ENCODE data around the gene MCTP2.
"Not testable (repeated sequence)": the region's sequence is repeated elsewhere in the genome, so short reads cannot be mapped to it uniquely, and the experiment has no call there.

MCTP2 gene

GRCh38 chr15:94236608-94237007, 5.2 kb downstream of the MCTP2 start:
- DNase-seq = no peak

GRCh38 chr15:94237903-94238302, 6.5 kb downstream of the MCTP2 start:
- no peak for DNase-seq

- no peak for DNase-seq
These were observed 7.3 kb downstream of the MCTP2 start for GRCh38 chr15:94238539-94239118.

GRCh38 chr15:94239474-94239873, 8.1 kb downstream of the MCTP2 start:
- DNase-seq = no peak

GRCh38 chr15:94240480-94240879, 9.1 kb downstream of the MCTP2 start:
- no peak for DNase-seq

- no peak for DNase-seq
These were observed 10.9 kb downstream of the MCTP2 start for GRCh38 chr15:94242257-94242656.

- not testable (repeated sequence) for DNase-seq
These were observed 11.6 kb downstream of the MCTP2 start for GRCh38 chr15:94243003-94243402.

GRCh38 chr15:94243418-94243817, 12.1 kb downstream of the MCTP2 start:
- DNase-seq = no peak

- no peak for DNase-seq
These were observed 14.7 kb downstream of the MCTP2 start for GRCh38 chr15:94246016-94246415.

- no peak for DNase-seq
These were observed 16.7 kb downstream of the MCTP2 start for GRCh38 chr15:94247789-94248638.

GRCh38 chr15:94250801-94251200, 19.4 kb downstream of the MCTP2 start:
- DNase-seq = no peak

GRCh38 chr15:94252223-94252766, 20.9 kb downstream of the MCTP2 start:
- DNase-seq = no peak

GRCh38 chr15:94252906-94253491, 21.6 kb downstream of the MCTP2 start:
- DNase-seq = no peak

- DNase-seq = no peak
These were observed 22.4 kb downstream of the MCTP2 start for GRCh38 chr15:94253742-94254141.

GRCh38 chr15:94255540-94255939, 24.2 kb downstream of the MCTP2 start:
- DNase-seq = no peak

- DNase-seq = no peak
These were observed 25.1 kb downstream of the MCTP2 start for GRCh38 chr15:94256511-94256910.

- not testable (repeated sequence) for DNase-seq
These were observed 26.4 kb downstream of the MCTP2 start for GRCh38 chr15:94257776-94258175.

GRCh38 chr15:94258246-94258645, 26.9 kb downstream of the MCTP2 start:
- no peak for DNase-seq

- DNase-seq = no peak
These were observed 27.9 kb downstream of the MCTP2 start for GRCh38 chr15:94259121-94259751.

- DNase-seq = no peak
These were observed 28.5 kb downstream of the MCTP2 start for GRCh38 chr15:94259863-94260262.

GRCh38 chr15:94262201-94262600, 30.8 kb downstream of the MCTP2 start:
- no peak for DNase-seq

- no peak for DNase-seq
These were observed 32.2 kb downstream of the MCTP2 start for GRCh38 chr15:94263341-94264273.
